ENCODE data around the gene KCNJ12.
"Not testable (repeated sequence)": the region's sequence is repeated elsewhere in the genome, so short reads cannot be mapped to it uniquely, and the experiment has no call there.

Gene KCNJ12

DNA sequence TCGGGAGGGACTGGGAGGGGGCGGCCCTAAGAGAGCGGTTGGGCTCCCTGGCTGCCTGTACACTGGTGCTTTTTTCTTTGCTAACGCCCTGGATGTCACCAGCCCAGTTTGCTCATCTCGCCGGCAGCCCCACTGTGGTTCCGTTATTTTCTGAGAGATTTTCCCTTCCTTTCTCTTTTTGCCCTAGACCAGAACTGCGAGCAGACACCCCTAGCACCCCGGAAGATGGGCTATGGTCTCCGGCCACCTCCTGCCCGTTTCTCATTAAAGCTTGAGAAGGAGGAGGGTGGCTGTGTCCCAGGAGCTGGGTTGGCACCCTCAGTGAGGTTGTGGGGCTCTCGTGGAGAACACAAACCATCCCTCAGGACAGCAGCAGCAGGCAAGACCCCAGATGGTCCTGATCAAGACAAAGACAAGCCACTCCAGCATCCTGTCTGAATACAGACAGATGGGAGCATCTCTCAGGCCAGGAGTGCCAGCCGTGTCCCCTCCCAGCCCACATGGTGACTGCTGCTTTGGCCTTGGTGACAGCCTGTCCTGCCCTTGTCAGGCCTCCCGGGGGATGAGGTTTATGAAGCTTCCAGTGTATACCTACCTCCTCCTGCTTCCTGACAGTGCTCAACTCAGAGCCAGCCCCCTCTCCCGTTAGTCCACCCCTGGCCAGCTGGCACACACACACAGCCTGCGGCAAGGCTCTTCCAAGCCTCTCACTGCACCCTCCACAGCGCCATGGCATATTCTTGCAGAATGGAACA is 77.2 kb downstream of the KCNJ12 start:
- no peak for DNase-seq

DNA sequence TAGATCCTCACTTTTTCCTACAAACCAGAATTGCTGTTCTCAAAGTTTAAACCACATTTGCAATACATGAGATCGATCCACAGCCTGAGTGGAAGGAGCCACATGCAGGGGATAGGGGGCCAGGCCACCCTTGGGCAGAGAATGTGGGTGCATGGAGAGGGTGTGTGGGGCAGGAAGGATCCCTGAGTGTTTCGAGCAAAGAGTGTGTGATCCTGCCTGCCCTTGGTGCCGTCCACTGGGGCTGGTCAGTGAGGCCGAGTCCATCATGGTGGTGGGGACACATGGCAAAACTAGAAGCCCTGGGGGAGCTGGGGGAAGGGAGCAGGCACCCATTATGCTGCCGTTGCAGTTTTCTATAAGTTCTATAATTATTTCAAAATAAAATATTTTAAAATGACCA is 77.8 kb downstream of the KCNJ12 start:
- not testable (repeated sequence) for DNase-seq

DNA sequence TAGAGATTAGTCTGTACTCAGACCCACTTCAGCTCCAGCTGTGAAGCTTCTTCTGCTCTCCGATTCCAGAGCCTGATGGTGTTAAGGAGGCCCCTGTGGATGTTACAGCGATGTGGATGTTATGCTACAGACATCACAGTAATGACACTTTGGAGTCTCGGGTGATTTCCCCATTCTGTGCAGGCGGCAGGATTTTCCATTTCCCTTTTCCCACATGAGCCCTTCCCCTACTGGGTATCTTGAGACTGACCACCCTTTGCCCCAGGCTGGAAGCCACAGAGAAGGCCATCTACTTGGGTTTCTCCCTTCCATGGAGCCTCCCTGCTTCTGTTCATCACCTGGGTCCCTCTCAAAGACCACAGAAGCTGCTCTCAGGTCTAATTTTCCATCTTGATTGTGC is 78.3 kb downstream of the KCNJ12 start:
- no peak for DNase-seq

DNA sequence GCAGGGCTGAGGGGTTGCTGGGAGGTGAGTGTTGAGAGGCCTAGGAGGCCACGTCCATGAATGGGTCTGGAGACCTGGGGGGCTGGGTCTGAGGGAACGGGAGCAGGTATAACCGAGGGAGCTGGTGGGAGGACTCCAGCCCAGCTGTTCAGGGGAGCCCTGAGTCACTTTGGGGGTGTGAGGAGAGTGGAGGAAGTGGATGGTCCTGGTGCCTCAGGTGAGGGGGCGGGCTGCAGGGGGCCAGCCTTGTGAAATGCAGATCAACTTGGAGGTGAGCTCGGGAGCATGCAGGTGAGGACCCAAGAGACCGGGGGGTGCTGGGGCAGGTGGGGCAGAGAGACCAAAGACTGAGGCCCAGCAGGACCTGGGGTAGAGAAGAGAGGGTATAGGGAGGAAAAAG is 79.6 kb downstream of the KCNJ12 start:
- DNase-seq, result no peak

DNA sequence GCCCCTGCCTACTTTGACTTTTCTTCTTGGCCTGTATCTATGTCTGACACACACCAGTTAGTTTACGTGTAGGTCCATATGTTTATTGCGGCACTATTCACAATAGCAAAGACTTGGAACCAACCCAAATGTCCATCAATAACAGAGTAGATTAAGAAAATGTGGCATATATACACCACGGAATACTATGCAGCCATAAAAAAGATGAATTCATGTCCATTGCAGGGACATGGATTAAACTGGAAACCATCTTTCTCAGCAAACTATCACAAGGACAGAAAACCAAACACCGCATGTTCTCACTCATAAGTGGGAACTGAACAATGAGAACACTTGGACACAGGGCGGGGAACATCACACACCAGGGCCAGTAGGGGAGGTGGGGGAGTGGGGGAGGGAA is 80.3 kb downstream of the KCNJ12 start:
- not testable (repeated sequence) for DNase-seq

DNA sequence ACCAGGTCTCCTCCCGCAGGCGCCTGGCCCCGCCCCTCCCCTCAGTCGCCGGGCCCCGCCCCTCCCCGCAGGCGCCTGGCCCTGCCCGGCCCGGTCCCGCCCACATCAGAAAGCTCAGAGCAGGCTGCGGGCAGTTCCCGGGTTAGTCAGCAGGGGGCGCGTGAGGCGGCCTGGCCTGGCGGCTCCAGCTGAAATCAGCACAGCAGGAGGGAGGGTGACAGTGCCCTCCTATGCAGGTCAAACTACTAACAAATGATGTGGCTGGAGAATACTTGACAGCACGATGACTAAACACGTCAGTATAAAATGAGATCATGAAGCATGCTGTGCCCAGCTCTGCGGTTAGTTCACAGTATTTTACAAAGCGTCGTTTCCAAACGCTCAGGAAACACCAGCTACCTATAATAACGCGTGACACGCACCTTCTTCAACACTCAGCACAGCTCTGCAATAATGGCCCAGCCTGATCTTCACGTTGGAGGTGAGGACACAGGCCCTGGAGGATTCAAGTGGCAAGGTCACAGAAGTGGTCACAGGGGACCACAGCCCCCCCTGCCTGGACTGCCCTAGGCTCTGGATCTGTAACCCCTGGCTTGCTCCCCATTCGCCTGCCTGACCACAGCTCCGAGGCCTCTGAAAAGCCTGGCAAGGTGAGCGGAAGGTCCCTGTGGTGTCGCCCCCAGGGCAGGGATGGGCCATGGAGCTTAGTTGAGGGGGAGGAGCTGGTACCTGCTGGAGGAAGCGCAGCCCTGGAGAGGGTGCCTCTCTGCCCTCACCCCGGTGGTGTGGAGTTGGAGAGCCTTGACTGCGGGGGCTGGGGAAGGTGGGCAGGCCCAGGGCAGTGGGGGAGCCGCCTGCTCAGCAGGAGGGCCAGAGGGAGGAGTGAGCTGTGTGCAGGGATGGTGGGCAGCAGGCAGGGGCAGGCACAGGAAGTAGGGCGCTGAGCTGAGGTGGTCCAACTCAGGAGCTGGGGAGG is 81.2 kb downstream of the KCNJ12 start:
- peak; percentile 72 for DNase-seq

DNA sequence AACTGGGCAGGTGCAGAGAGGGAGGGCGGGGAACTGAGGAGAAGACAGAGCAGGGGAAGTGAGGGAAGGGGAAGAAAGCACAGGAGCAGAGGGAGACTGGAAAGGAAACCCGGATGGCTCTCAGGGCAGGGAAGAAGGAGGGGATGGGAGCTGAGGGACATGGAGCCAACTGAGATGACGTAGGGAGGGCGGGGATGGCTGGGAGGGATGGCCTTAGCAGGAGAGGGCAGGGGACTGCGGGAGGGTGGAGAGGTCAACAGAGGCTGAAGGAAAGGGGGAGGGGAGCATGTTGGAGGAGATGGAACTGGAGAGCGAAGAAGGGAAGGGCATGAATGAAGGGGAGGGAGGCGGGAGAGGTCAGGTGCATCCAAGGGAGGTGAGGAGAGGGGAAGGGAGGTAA is 81.9 kb downstream of the KCNJ12 start:
- no peak for DNase-seq

GRCh38 chr17:21459536-21459935 is 83.4 kb downstream of the KCNJ12 start:
- no peak for DNase-seq

GRCh38 chr17:21460358-21460757 is 84.2 kb downstream of the KCNJ12 start:
- no peak for DNase-seq

GRCh38 chr17:21462237-21462636 is 86.1 kb downstream of the KCNJ12 start:
- no peak for DNase-seq

DNA sequence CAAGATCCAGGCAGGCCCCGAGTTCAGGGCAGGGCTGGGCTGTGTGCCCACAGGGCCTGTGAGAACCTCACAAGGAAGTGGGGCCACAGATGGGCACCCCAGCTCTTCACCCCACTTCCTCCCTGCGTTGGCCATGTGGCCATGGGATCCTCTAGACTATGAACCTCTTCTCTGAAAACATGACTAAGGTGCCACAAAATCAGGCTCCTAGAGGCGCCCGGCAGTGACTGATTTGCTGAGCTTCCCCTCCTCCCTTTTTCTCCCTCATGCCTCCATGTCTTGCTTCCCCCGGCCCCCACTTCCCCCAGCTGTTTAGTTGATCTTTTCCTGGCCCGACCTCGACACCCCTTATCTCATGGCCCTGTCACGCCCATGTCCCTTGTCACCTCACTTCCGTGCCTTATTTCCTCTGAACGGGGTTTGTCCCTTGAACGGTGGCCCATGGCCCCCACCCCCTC is 87.1 kb downstream of the KCNJ12 start:
- DNase-seq, result no peak

DNA sequence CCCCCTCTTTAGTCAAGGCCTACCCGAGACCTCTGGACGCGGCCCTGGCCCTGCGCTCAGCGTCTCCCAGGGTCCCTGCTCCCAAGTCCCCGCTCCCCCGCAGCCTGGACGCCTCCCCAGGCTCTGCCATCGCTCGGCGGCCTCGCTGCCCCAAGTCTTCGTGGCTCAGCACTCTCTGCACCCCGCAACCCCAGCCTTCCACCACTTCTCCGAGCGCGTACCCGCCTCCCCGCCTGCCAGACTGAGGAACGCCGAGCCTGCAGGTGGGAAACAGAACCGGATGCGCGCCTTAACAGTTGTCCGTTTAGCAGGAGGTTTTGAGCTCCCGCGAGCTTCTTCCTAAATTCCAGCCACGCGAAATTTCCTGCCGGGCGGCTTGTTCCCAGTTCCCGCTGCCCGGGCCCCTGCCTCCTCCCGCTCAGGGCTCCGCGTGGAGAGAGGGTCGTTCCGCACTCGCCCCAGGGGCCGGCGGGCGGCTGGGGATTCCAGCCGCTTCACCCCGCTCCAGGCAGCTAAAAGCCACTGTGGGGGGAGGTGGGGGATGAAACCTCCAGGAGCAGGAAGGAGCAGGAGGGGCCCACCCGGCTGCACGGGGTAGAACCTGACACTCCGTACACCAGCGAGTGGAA is 87.7 kb downstream of the KCNJ12 start:
- no peak for DNase-seq

DNA sequence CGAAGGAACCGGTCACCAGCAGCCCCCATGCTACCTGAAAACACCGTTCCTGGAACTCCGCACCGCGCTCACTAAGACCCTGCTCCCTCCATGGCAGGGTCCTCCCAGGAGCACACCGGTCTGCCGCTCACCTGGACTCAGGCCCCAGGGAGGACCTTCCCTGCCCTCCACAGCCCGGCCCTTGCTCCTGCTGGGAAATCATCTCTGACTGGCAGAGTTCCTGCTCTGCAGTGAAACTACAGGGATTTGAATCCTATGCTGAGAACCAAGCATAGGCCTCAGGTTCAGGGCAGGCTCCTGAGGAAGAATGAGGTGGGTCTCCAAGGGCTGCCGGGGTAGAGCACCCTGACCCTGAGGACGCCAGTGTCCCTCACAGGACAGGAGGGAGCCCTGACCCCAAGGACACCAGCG is 88.5 kb downstream of the KCNJ12 start:
- no peak for DNase-seq

DNA sequence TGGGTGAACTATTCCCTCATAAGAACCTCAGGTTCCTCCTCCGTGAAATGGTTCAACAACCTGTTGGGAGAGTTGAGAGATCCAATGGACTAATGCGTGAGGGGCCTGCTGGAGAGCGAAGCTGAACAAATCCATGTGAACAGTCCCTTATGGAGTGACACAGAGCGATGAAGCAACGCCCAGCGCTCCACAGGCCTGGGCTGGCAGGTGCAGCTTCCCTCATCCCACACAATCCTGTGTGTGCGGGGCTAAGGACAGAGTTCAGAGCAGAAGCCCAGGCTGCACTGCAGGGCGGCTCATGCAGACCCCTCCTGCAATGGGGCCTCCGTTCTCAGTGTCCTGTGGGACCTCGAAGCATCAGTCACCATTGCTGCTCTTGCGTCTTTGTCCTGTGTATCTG is 90.4 kb downstream of the KCNJ12 start:
- DNase-seq, result no peak

- DNase-seq, result no peak
These were observed 91.0 kb downstream of the KCNJ12 start for GRCh38 chr17:21467196-21467595.

GRCh38 chr17:21467739-21468490 is 91.8 kb downstream of the KCNJ12 start:
- no peak for DNase-seq
